GM21619 (cell line): ENCODE results near the gene ELL.
"Not testable (repeated sequence)": the region's sequence is repeated elsewhere in the genome, so short reads cannot be mapped to it uniquely, and the experiment has no call there.

ENCODE experiments used
- ATAC-seq: cut with Tn5 transposase; IDR thresholded peaks from one replicate; pipeline ENCODE4 v1.9.1; 2021; ENCODE audit not compliant: unreplicated experiment

Gene ELL

DNA sequence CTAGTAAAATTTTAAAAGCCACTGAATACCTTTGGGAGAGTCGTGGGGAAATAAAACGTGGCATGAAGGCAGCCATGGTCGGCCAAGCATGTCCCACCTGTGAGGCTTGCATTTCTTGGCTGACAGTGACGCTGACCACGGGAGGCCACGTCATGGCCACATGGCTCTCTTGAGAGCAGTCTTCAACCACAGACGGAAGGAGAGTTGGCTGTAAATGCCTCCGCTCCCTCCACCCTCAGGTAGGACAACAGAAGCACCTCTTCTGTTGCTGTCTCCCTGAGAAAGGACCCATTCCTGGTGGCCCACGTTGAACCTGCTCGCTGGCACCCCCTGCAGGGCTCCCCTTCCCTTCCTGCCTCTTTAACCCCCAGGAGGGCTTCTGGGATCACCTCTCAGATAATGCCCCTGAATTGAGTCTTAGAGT lies 113.8 kb downstream of the ELL start:
- peak; percentile 85 for ATAC-seq

DNA sequence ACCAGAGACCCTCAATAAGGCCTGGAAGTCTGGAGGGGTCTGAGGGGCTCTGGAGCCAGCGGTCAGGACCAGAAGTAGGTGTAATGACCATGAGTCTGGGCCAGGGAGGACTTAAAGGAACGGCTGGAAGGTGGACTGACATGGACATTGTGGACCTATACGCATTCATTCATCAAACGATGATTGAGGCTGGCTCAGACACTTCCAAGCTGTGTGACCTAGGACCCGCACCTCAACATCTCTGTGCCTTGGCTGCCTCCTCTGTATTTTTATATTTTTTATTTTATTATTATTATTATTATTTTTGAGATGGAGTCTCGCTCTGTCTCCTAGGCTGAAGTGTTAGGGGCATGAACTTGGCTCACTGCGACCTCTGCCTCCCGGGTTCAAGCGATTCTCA lies 115.1 kb downstream of the ELL start:
- no peak for ATAC-seq

DNA sequence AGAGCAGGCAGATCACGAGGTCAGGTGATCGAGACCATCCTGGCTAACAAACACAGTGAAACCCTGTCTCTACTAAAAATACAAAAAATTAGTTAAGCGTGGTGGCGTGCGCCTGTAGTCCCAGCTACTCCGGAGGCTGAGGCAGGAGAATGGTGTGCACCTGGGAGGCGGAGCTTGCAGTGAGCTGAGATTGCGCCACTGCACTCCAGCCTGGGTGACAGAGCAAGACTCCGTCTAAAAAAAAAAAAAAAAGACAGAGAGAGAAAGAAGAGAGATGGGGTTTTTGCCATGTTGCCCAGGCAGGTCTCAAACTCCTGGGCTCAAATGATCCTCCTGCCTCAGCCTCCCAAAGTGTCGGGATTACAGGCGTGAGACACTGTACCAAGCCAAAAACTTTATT lies 116.1 kb downstream of the ELL start:
- ATAC-seq, result not testable (repeated sequence)

DNA sequence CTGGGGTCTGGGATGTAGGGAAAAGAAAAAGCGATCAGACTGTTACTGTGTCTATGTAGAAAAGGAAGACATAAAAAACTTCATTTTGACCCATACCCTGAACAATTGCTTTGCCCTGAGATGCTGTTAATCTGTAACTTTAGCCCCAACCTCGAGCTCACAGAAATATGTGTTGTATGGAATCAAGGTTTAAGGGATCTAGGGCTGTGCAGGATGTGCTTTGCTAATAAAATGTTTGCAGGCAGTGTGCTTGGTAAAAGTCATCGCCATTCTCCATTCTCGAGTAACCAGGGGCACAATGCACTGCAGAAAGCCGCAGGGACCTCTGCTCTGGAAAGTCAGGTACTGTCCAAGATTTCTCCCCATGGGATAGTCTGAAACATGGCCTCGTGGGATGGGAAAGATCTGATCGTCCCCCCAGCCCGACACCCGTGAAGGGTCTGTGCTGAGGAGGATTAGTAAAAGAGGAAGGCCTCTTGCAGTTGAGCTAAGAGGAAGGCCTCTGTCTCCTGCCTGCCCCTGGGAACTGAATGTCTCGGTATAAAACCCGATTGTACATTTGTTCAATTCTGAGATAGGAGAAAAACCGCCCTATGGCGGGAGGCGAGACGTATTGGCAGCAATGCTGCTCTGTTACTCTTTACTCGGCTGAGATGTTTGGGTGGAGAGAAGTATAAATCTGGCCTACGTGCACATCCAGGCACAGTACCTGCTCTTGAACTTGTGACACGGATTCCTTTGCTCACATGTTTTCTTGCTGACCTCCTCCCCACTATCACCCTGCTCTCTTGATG lies 119.2 kb downstream of the ELL start:
- not testable (repeated sequence) for ATAC-seq

DNA sequence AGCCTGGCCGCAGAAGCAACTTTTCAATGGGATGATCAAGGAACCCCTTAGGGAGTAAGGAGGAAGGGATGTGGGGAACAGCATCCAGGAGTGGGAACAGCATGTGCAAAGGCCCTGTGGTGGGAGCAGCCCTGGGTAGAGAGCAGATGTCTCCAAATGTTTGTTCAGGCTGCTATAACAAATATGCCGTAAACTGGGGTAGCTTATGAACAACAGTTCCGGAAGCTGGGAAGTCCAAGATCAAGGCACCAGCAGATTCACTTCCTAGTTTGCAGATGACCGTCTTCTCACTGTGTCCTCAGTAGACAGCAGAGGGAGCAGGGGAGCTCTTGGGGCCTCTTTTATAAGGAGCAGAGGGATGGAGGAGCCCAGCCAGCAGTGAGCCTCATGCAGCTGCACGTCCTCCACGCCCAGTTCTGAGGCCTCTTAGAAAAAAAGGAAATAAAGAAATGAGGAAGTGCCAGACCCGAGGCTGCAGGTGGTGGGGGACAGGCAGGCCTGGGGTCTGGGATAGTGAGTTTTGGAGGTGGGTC lies 120.2 kb downstream of the ELL start:
- ATAC-seq, result no peak

DNA sequence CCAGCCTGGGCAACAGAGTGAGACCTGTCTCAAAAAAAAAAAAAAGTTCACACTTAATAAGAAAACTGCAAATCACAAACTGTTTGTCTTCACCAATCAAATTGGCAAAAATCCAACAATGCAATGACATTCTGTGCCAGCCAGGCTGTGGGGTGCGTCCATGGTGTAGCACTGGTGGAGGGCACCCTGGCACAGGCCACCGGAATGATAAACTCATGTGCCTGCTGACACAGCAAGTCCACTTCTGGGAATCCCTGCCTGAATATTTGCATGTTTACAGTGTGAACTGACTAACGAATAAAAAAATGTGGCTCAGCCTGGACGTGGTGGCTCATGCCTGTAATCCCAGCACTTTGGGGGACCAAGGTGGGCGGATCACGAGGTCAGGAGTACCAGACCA lies 122.9 kb downstream of the ELL start:
- no peak for ATAC-seq

DNA sequence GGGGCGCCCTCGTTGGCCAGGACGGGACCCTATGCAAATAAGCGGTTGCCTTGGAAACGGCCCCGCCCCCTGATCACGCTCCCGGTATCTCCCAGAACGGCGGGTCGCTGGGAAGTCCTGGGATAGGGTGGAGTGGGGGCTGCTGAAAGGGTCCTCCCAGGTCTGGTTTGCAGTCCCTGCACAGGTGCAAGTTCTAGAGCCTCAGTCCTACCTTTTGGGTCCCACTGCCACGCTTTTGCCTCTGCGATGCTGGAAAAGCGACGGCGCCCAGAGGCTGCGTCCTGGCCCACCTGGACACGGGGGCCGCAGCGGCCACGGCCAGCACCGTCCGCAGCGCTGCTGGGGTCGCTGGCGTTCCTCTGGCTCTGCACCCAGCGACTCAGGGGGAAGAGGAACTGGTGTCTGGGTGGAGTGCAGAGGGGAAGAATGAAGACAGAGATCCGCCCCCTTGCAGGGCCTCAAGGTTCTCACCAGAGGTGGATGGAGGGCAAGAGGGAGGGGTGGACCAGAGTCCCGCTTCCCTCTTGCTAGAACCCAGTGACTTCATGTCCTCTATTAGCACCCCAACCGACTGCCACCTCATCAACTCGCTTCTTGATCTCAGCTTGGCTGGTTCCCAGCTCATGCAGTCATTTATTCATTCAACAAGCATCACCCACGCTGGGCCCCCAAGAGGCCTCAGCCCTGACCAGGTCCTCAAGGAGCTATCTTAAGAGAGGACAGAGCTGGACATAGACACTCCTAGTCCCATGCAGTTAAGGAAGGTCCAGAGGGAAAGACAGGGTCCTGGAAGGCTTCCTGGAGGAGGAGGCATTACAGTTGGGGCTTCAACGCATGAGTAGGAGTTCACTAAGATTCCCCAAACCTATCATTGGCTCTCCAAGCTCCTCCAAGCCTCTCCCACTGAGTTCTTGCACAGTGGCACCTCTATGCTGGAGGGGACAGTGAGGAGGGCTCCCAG lies 124.3 kb downstream of the ELL start, which contains the start of gene LRRC25:
LRRC25 (minus strand) TSS at position 381 of the 961 bp plus-strand sequence. CDS start 659 bp downstream, outside the sequence.
- no peak for ATAC-seq

DNA sequence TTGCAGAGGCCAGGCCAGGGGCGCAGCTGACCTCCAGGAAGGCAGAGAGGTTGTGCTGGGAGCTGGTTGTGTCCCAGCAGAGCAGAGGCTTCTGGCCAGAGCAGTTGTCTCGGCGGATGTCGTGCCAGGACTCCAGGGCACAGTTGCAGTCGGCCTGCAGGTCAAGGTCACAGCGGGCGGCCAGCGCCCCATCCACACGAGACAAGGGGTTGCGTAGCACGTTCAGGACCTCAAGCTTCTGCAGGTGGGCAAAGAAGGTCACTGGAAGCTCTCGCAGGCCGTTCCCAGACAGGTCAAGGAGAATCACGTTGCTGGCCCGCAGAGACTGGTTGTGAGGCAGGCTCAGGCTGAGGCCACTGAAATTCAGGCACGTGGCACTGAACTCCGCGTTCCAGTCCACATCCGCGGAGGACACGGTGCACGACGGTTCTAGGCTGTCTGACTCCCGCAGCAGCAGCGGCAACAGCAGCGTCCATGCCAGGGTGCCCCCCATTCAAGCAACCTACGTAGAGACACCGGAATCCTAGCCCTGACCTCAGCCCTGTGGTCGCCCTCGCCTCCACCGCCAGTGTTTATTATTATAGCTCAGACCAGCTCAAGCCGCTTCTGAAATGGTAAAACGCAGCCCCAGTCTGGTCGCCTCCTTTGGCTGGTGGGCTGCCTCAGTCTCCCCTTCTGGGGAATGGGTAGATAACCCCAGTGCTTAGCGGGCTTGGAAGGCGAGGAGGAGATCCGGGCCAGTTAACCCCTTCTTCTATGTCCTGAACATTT lies 125.2 kb downstream of the ELL start:
- ATAC-seq, result no peak

DNA sequence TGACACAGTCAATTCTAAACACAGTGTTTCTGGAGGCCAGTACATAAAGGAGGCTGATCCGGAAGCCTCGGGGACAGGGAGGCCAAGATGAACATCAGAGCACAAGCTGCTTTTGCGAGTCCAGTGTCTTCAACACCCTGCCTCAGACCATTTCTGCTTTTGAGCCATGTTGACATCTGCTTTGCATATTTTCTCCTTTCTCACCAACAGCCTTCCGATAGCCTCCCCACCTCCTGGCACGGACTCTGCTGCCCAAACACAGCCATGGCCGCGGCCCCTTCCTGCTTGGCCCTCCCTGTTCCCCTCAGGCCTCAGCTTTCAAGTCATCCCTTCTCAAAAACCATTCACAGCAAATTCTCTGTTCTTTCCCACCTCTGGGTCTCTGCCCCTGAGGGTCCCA lies 128.0 kb downstream of the ELL start:
- ATAC-seq, result no peak

DNA sequence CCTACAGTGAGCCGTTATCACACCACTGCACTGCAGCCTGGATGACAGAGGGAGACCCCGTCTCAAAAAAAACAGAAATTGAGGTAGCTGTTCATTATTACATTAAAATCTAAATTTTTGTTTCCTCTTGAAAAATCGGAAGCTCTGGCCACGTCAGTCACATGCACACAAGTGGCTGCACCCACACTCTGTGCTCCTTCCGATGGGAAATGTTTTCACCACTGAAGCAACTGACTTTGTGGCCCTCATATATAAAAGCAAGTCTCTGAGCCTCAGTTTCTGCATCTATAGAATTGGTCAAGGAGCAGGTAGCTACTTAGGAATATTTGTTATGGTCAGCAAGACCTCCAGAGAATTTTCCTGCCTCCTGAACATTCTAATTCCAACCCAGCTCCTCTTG lies 128.9 kb downstream of the ELL start:
- ATAC-seq, result no peak
